Melanocyte of skin (primary cell): ENCODE measurements around the gene PTBP3. TPM values are rescaled to one million over a fixed set of nuclear protein-coding genes. Genes with fewer than 3 reads are reported as not detected.

Experiments
- small RNA-seq, 2 donors: library from RNA; depleted of rRNA; stranded (forward); fragments of <200 nt; gene quantifications; one replicate each; pipeline ENCODE3, GENCODE V24; 2012
- total RNA-seq, 2 donors: library from RNA; depleted of rRNA; stranded (reverse); fragments of >200 nt; gene quantifications; 2 replicates each; pipeline ENCODE4 v1.2.3, GENCODE V29; 2012

Gene PTBP3, protein sequence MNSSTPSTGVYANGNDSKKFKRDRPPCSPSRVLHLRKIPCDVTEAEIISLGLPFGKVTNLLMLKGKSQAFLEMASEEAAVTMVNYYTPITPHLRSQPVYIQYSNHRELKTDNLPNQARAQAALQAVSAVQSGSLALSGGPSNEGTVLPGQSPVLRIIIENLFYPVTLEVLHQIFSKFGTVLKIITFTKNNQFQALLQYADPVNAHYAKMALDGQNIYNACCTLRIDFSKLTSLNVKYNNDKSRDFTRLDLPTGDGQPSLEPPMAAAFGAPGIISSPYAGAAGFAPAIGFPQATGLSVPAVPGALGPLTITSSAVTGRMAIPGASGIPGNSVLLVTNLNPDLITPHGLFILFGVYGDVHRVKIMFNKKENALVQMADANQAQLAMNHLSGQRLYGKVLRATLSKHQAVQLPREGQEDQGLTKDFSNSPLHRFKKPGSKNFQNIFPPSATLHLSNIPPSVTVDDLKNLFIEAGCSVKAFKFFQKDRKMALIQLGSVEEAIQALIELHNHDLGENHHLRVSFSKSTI
- 10 to 100 TPM; 28.9 to 35.6 TPM for total RNA-seq

DNA sequence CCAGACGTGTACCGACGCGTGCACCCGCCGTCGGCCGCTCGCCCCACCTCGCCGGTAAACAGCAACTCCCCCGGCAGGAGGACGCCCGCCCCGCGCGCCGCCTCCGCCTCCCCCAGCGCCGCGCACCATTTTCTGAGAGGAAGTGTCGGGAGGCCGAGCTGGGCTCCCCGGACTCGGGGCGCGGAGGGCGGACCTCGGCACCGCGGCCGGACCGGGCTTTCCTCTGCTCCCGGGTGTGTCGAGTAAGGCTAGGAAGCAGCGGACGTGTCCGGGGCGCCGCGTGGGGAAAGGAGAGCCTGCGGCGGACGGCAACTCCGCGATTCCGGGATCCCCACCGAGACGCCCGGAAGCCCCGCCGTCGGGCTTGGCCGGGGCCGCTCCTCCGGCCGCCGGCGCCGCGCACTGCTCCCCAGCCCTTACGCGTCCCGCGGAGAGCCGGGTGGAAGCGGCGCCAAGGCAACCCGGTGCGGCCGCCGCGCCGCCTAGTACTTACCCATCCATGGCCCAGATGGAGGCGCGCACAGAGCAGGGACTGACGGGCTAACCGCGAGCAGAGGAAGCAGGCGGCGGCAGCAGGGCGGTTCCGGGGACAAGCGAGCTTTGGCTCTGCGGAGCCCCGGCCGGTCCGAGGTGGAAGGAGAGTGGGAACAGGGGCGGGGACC, at the start of gene PTBP3:
PTBP3 (minus strand) TSS at position 643 of the 662 bp plus-strand sequence. CDS start 35,754 bp downstream, outside the sequence.

DNA sequence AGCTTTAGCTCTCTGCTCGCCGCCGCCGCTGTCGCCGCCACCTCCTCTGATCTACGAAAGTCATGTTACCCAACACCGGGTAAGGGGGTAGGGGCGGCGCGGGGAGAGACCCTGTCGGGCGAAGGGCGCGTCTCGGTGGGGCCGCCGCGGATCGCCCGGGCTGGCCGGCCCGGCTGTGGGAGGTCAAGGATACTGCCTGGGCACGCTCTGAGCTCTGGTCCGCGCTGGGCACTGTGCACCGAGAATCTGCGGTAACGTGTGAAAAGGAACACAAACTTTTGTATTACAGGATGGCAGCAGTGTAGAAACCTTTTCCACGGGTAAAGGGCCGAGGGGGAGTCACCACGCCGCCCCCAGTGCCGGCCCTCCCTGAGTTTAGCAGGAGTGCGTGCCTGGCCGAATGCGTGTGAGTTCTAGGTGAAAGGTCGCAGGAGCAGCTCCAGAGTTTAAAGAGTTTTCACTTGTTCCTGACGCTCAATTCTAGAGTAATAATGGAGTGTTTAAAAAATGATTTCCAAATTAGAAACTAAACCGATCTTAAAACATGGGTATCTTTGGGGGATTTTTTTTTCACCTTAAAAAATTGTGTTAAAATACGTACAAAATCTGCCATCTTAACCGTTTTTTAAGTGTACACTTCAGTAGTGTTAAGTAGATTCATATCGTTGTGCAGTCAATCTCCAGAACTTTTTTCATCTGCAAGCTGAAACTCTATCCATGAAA, 46.8 kb upstream of the PTBP3 start, which contains the start of gene HSDL2:
HSDL2 (plus strand) TSS at position 7 of the 723 bp plus-strand sequence; CDS start at position 63, 56 bp downstream.

DNA sequence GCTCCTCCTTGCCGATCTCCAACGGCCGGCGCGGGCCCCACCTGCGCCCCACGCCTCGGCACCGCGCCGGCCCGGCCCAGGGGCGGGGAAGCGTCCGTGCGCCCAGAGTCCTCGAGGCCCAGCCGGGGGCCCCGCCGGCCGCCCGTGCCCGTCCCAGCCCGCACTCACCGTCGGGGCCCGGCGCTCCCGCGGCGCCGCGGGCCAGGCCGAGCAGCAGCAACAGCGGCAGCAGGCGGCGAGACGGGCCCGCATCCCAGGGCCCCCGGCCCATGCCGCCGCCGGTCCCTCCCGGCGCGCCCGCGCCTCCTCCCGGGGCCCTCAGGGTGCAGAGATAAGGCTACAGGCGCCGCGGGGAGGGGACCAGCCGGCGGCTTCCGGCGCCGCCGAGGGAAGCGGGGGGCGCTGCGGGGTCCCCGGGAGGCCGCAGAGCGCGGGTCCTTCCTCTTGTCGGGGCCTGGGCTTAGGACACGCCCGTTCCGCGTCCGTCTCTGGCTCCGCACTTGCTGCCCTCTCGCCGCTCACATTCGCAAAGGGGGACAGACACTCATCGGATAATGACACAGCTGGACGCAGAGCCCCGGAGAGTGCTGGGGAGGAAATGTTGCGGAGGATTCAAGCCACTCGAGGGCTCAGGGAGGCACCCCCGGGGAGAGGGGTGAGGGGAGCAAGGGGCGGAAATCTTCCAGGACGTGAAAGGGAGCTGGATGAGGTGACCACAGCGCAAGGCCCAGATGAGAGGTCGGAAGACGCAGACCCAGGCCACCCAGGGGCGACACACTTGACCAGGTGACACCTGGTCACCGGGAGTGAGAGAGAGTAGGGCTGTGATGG, 158.2 kb downstream of the PTBP3 start, which contains the start of gene SUSD1:
SUSD1 (minus strand) TSS at position 333 of the 831 bp plus-strand sequence; CDS start at position 271, 62 bp downstream.

Small RNA genes lying within 50 kb of the gene (small RNA-seq; reads per million reads assigned to genes)
- gene RF00019 (0 reads per million in 2 donors), gene RN7SL430P (0 reads per million in 2 donors), gene RN7SL57P (0 to 0.12 reads per million in 2 donors), gene RNA5SP295 (0 reads per million in 2 donors)

Other genes starting within 250 kb of the PTBP3 start
- gene SUSD1, start 158.3 kb downstream of the PTBP3 start, total RNA-seq: 1 to 10 TPM; 9.3 to 10.0 TPM
- gene HSDL2, start 46.5 kb upstream of the PTBP3 start, total RNA-seq: 10 to 100 TPM; 26.8 to 29.3 TPM
- 1 to 10 TPM; 1.7 to 3.7 TPM for gene KIAA1958, start 153.2 kb upstream of the PTBP3 start, total RNA-seq